GOT3 (cell line): ENCODE measurements around the gene RPS21.
"Not testable (repeated sequence)": the region's sequence is repeated elsewhere in the genome, so short reads cannot be mapped to it uniquely, and the experiment has no call there.

Experiments used
- DNase-seq: peaks from one replicate; lab custom pipeline; 2025; ENCODE audit warnings: mixed read lengths; lab: John Stamatoyannopoulos, UW

The RPS21 gene

DNA sequence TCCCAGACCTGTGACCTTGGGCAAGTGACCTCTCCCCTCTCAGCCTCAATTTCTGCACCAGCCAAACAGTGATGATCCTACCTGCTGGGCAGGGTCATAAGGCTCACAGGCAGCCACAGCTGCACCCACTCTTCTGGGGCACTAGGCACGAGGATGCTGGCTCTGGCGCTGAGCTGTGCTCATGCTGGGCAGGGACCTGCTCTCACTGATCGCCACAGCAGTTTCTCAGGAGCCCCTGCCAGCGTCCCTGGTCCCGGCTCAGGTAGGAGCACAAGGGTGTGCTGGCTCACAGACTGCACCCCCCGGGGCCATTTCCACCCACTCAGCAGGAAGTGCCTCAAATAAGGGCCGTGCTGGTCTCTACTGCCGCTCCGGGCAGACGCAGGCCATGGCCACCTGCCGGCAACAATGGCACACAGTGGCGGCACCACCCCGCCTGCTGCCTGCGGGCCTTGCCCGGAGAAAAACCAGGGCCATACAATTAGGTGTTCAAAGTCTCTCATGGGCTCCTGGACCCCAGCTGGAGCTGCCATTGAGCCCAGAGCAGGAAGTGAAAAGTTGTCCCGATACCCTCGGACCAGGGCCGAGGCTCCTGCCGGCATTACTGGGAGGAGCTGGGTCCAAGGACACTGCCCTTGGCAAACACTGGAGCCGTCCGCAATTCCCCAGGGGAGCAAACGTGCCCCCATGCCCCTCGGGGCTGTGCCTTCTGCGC is 24.7 kb downstream of the RPS21 start:
- no peak for DNase-seq

GRCh38 chr20:62412194-62413024 is 25.5 kb downstream of the RPS21 start:
- no peak for DNase-seq

GRCh38 chr20:62413025-62413570 is 26.2 kb downstream of the RPS21 start:
- no peak for DNase-seq

DNA sequence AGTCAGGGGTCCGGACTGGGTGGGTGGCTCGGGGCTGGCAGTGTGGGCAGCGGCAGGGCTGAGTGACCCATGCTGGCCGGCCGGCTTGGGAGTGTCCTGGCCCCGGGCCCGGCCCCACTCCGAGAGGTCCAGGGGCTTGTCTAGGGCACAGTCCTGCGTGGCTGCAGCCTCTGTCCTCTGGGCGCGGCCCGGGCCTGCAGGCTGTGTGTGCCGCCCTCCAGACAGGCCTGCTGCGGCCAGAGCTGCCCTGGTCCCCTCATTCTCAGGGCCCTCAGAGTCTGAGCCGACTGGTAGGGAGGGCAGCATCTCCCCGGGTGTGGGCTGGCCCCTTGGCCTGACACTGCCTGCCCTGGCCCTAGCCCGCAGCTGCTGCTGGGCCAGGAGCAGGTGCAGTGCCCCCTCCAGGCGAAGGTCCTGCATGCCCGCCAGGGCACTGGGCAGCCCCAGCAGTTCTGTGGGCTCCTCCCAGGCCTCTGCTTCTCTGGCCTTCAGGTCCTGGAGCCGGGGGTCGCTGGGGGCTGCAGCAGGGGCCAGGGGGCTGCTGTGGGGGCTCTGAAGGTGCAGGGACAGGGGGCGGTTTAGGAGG is 27.1 kb downstream of the RPS21 start:
- DNase-seq: no peak

DNA sequence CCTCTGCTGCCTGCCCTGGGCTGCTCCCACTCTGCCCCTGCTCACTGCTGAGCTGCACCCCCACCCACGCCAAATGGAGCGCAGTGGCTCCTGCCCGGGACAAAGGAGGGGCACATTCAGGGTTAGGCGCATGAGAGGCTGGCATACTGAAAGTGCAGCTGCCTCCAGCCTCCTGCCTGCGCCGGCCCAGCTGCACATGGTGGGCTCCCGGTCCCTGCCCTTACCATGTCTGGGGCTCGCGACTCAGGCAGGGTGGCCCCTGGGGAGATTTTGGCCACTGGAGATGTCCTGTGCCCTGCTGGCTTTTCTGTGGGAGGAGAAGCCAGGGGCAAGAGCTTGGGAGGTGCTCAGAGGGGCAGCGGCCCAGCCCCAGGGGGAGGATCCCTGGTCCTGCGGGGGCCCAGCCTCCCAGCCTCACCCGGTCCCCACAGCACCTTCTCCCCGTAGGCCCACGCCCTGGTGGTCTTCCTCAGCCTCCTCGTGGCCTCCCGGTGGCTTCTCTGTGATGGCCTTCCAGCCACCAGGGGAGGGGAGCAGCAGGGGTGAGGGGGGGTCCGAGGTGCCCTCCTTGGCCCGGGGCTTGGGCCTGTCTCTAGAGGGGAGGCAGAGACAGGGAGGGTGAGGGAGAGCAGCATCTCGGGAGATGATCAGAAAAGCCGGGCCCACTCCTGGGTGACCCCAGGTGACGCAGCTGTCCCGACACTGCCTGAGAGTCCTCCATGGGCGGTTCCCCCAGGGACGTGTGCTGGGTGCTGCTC is 28.6 kb downstream of the RPS21 start:
- no peak for DNase-seq

DNA sequence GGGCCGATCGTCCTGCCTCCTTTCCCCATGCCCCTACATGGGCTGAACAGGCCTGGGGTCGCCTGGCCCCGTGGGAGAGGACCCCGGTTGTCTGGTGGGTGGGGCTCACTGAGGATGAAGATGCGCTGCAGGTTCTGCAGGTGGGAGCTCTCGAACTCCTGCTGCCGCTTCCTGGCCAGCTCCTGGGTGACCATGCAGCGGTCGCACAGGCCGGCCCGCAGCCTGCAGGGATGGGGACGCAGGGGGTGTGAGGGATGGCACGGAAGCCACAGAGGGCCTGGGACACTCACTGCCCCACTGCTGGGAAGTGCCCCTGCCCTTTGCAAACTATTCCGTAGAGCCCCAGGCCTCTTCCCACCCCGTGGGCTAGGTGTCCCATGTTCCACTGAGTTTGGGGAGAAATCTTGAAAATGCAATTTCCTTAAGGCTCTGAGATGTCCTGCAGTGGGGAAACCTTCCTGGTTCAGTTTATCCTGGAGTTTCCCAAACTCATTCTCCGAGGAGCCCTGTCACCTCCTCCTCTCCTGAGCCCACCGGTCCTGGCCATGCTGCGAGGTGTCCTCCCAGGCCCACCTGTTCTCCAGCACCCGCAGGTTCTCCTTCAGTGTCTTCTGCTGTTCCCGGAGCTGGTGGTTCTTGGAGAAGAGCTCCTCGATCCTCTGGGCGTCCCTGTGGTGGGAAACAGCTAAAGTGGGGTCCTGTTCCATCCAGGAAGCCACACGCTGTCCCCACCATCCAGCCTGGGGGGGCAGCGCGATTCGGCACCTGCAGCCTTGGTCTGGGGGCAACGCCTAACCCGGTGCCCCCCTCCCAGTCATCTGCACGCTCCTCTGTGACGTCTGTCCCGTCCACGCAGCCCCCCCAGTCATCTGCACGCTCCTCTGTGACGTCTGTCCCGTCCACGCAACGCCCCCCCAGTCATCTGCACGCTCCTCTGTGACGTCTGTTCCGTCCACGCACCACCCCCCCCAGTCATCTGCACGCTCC is 30.0 kb downstream of the RPS21 start:
- DNase-seq: no peak

GRCh38 chr20:62417981-62418708 is 31.2 kb downstream of the RPS21 start:
- DNase-seq: no peak

- DNase-seq: no peak
Measured at GRCh38 chr20:62418709-62419487, 32.0 kb downstream of the RPS21 start.

DNA sequence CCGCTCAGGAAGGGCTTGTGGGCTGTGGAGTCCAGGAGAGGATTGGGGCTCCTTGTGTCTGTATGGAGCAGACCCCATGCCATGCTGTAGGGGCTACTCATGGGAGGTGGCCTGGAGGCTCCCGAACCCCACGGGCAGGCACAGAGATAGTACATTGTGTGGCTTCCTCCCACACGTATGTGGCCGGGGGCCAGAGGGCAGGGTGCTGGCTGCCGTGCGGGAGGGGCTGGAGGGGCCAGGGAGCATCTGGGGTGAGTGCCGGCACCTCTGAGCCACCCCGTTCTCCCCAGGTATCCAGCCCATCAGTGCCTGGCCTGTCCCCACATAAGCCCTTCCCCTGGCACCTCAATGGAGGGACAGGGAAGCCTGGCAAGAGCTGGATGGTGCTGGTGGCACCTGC is 32.9 kb downstream of the RPS21 start:
- no peak for DNase-seq

DNA sequence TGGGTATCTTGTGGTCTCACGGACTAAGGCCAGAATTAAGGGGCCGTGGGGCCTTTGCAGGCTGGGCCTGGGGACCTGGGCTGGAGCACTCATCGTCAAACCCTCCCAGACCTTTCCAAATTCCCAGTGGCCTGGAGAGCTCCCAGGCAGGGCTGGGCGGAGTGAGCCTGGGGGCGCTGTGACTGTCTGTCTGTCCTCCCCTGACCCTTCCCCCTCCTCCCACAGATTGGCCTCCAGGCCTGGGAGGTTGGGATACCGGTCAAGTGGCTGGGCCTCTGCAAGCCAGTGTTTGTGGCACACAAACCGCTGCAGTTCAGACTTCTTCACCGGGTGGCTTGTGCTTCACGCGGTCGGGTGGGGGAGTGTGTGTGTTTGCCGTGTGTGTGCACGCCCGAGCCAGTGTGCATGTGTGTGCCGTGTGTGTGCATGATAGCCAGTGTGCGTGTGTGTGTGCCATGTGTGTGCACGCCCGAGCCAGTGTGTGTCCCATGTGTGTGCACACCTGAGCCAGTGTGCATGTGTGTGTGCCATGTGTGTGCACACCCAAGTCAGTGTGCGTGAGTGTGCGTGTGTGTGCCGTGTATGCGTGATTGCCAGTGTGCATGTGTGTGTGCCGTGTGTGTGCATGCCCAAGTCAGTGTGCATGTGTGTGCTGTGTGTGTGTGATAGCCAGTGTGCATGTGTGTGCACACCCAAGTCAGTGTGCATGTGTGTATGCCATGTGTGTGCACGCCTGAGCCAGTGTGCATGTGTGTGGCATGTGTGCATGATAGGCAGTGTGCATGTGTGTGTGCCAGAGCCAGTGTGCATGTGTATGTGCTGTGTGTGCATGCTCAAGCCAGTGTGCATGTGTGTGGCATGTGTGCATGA is 34.2 kb downstream of the RPS21 start:
- DNase-seq: no peak

DNA sequence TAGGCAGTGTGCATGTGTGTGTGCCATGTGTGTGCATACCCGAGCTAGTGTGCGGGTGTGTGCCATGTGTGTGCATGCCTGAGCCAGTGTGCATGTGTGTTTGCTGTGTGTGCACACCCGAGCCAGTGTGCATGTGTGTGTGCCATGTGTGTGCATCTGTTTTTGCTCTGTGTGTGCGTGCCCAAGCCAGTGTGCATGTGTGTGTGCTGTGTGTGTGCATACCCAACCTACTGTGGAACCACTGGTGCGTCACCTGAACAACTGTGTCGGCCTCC is 34.8 kb downstream of the RPS21 start:
- DNase-seq: no peak

GRCh38 chr20:62422636-62423325 is 35.9 kb downstream of the RPS21 start:
- DNase-seq: no peak

- no peak for DNase-seq
Measured at GRCh38 chr20:62423326-62423706, 36.4 kb downstream of the RPS21 start.

DNA sequence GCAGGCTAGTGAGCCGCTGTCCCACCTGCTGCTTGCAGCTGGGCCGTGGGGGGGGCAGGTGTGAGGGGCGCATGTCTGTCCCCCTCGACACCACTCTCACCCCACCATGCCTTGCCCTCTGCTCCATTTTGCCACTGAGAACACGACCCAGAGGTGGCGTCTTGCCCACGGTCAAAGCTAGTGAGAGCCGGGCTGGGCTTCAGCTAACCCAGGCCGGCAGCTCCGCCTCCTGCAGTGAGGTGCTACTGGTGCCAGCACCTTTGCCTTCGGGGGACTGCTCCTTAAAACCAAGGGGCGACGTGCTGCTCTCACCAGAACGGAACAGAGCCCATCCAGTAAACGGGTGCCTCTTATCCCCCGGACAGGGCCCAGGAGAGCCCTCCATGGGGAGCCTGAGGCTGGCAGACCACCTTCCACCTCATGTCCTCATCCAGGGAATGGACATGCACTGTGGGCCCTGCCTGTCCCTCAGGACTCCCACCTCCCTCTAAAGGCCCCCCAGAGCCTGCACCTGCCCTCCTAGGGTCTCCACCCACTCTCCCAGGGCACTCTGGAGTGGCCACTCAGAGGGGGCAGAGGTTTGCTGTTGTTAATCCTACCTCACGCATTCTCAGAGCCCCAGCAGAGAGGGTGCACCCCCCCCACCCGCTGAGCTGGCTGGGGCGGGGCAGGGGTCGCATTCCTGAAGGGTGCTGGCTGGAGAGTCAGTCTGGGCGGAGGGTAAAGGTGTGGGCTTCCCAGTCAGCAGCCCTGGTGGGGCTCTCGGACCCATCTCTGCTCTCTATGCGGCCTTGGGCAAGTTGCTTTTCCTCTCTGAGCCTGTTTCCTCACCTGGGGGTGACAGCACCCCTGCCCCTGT is 37.6 kb downstream of the RPS21 start:
- DNase-seq: no peak

- no peak for DNase-seq
Measured at GRCh38 chr20:62425281-62426058, 38.6 kb downstream of the RPS21 start.

DNA sequence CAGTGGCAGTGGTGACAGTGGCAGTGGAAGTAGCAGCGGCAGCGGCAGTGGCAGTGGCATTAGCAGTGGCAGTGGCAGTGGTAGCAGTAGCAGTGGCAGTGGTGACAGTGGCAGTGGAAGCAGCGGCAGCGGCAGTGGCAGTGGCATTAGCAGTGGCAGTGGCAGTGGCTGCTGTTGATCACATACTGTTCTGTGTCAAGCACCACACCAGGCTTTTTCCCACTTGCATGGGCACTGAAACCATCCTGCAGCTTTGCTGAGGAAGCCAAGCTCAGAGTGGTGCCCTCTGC is 39.1 kb downstream of the RPS21 start:
- DNase-seq: not testable (repeated sequence)
